Dendritic cell treated with granulocyte-macrophage colony-stimulating factor and Interleukin-4, amounts not matched to agents 40 ng/mL and 50 ng/mL, for 4 days (primary cell): Measurements from ENCODE around the gene RAP1GAP.

Experiments used
- H3K27ac Mint-ChIP-seq: one replicate; pipeline ENCODE4 v1.8.0; 2022; ENCODE audit warnings: mild to moderate bottlenecking, mixed read lengths
- H3K27me3 Mint-ChIP-seq: one replicate; pipeline ENCODE4 v1.8.0; 2022; ENCODE audit warnings: mild to moderate bottlenecking, mixed read lengths
- H3K36me3 Mint-ChIP-seq: one replicate; pipeline ENCODE4 v1.8.0; 2022; ENCODE audit warnings: low read depth, mixed read lengths
- H3K4me1 Mint-ChIP-seq: one replicate; pipeline ENCODE4 v1.8.0; 2022; ENCODE audit warnings: low read depth, mixed read lengths
- H3K4me3 Mint-ChIP-seq: one replicate; pipeline ENCODE4 v1.8.0; 2022; ENCODE audit warnings: mild to moderate bottlenecking, moderate library complexity, mixed read lengths
- H3K9me3 Mint-ChIP-seq: one replicate; pipeline ENCODE4 v1.8.0; 2022; ENCODE audit warnings: mixed read lengths
- intact Hi-C: fragments of 100-400 bp; cut with micrococcal nuclease; formaldehyde crosslinking; loops from one replicate; pipeline ENCODE4 v1.15.0; 2022

The RAP1GAP gene

DNA sequence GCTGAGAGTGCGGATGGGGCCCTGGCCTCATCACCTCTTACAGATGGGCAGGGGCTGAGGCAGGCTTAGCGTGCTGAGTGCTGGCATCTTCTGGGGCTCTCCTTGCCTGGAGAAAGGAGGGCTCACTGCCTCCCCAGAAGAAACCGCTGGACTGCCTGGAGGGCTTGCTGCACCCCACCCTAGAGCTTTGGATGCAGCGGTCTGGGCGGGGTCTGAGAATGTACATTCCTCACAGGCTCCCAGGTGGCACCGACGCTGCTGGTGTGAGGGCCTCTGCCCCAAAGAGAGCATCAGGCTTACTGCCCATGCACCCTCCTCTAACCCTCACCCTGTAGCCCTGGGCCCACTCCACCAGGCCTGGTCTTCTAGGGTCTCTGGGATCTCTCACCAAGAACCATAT is 51.1 kb downstream of the RAP1GAP start:
- no peak overlapping the region for H3K4me3 Mint-ChIP-seq
- peaks cover 10% of the 10 kb centered on the region for H3K36me3 Mint-ChIP-seq
- intact Hi-C loops = no loop called here
- peaks cover 44% of the 10 kb centered on the region for H3K27me3 Mint-ChIP-seq
- H3K27ac Mint-ChIP-seq = no peak overlapping the region
- H3K9me3 Mint-ChIP-seq = no peaks in the 10 kb centered on the region
- peaks cover 10% of the 10 kb centered on the region for H3K4me1 Mint-ChIP-seq

DNA sequence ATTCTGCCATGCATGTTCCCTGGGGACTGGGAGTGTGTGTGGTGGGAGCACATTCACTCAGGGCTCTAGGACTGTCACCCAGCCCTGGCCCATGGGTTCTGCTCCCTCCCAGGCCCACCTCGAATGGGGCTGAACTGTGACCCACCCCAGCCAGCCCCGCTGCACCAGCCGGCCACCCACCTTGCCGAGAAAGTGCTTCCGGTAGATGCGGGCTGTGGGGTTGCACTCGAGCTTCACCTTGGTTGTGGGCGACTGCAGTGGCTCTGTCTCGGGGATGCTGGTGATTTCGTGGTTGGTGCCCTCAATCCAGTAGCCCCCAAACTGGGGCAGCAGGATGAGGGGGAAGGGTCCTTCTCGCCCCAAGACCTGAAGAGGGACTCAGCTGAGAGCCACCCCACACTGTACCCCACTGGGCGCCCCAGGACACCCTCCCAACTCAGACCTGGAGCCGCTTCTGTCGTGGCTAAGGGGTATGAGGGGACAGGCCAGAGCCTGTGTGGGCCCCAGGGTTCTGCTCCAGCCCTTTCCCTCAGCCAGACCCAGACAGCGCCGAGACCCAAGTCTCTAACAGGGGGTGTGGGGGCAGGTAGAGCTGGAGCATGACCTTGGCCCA is 51.9 kb downstream of the RAP1GAP start:
- no peak overlapping the region for H3K27ac Mint-ChIP-seq
- H3K4me3 Mint-ChIP-seq = no peak overlapping the region
- H3K27me3 Mint-ChIP-seq = peaks cover 42% of the 10 kb centered on the region
- peaks cover 10% of the 10 kb centered on the region for H3K4me1 Mint-ChIP-seq
- H3K9me3 Mint-ChIP-seq = no peaks in the 10 kb centered on the region
- H3K36me3 Mint-ChIP-seq = peaks cover 18% of the 10 kb centered on the region
- intact Hi-C loops = no loop called here

DNA sequence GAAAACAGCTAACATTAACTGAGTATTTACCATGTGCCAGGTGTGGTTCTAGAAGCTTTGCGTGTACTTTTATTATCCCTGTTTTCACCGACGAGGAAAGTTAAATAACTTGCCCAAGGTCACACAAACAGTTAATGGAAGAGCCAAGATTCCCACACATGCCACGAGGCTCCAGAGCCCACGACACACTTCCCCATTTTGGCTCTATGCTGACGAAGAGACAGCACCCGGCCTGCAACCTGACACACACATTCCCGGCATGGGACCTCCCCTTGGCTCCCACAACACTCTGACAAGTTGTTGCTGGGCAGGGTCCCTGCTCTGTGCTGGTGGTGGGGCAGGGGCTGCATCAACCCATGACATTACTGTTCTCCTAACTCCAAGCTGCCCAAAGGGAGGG is 52.8 kb downstream of the RAP1GAP start:
- no peak overlapping the region for H3K4me3 Mint-ChIP-seq
- no peaks in the 10 kb centered on the region for H3K9me3 Mint-ChIP-seq

DNA sequence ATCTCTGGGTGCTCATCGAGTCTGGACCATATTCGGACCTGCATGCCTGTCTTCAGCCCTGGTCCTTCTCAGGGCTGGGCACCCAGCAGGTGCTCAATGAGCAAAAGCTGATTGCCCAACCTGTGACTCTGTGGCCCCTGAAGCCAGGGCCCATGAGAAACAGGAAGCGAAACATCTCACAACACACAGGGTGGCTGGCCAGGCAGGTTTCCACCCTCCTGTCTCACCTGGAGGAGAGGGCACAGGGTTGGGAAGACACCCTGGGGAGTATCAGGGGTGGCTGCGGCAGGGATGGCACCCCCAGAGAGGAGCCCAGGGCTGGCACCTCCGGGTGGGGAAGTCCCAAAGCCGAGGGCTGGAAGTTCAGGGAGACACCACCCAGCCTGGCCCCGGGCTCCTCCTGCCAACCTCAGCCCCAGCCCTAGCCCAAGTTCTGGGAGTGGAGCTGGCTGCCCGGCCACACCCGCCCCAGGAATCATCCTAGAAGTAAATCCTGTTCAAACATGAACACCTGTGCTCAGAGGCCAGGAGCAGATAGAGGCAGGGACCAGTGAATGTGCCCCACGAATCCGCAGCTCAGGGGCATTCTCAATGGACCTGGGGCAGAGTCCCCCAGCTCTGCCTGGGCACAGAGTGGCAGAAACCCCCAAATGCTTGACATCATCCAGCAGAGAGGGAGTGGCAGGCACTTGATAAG is 54.6 kb downstream of the RAP1GAP start:
- Mint-ChIP-seq H3K27ac (no peak overlapping the region), H3K27me3 (peaks cover 32% of the 10 kb centered on the region), H3K4me1 (peaks cover 10% of the 10 kb centered on the region), H3K36me3 (peaks cover 35% of the 10 kb centered on the region), H3K4me3 (no peak overlapping the region), H3K9me3 (no peaks in the 10 kb centered on the region)
- intact Hi-C loops = no loop called here

More for the DNA sequence above, 52.8 kb downstream of the RAP1GAP start:
- Mint-ChIP-seq H3K4me1 (peaks cover 10% of the 10 kb centered on the region), H3K27ac (no peak overlapping the region), H3K27me3 (peaks cover 39% of the 10 kb centered on the region), H3K36me3 (peaks cover 27% of the 10 kb centered on the region)
- intact Hi-C loops = no loop called here

DNA sequence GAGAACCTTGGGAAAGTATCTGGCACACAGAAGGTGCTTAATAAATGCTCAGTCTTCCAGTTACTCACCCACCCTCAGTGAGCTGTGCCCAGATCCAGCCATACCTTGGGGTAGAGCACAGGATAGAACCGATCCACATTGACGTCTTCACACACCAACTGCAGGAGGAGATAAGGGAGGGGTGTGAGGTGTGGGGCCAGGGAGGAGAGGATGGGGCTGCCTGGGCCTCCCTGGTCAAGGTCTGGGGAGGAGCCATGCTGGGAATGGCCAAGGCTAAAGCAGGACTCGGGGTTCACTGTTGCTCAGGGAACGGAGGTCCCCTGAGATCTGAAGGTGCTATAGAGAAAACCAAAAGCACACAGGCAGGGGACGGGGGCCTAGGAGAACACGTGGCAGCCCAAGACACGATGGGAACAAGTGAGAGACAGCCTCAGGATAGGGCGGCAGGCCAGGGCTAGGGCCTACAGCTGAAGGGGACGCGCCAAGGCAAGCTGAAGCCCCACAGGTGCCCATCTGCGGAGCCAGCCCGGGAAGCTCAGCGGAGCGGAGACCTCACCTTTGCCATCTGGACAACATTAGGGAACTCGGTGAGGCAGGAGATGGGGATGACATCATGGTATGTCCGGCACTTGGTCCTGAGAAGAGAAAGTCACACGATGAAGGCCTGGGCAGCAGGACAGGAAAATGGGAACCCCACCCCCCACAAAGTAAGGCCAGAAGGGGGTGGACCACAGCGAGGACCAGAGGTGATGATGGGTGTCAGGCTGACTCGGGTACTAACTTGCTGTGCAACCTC is 55.9 kb downstream of the RAP1GAP start:
- peaks cover 31% of the 10 kb centered on the region for H3K27me3 Mint-ChIP-seq
- intact Hi-C loops = no loop called here
- H3K9me3 Mint-ChIP-seq = no peaks in the 10 kb centered on the region
- no peak overlapping the region for H3K27ac Mint-ChIP-seq
- peaks cover 43% of the 10 kb centered on the region for H3K36me3 Mint-ChIP-seq
- H3K4me3 Mint-ChIP-seq = no peak overlapping the region
- peaks cover 10% of the 10 kb centered on the region for H3K4me1 Mint-ChIP-seq

DNA sequence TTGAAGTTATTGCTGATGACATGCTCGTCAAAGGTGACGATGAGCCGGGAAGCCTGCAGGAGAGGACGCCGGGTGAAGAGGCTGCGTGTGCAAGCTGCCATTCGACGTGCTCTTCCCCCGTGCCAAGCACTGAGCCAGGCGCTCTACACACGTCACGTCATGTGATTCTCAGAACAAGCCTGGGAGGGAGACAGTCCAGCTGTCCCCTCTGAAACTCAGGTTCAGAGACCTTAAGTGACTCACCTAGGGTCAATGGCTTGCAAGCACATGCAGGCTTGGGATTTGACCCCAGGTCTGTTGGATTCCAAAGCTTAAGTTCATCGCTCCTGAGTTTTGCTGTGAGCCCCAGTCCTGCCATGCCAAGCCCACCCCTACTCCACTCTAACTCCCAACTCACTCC is 57.1 kb downstream of the RAP1GAP start:
- no peak overlapping the region for H3K27ac Mint-ChIP-seq

DNA sequence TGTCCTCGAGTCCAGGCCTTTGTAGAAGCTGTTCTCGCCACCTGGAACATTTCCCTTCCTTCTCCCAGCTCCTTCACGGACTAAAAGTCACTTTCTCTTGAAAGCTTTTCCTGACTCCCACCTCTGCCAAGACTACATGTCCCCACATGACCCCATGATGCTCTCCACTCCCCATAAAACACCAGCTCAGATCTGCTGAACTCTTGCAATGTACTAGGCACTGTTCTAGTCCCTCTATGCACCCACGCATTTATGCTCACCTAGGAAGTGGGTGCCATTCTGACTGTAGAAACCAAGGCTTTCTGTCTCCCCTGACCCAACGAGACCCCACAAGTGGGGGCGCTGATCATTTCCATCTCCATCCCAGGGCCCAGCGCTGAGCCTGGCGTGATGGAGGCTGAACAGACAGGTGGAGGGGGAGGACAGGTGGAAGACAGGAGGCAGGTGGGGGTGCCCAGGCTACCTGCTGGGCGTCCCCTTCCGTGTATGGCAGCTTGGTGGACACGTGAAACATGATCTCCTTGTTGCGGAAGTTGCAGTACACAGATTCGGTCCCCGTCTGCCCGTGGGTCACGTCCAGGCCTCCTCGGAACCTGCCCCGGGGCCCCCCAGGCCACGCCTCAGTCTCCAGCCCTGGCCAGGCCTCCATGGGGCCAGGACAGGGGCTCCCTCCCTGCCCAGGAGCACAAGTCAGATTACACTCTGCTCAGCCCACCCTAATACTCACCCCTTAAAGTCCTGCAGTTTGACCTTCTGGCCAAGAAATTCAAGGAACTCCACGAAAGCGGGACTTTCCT is 58.0 kb downstream of the RAP1GAP start:
- intact Hi-C loops = no loop called here
- Mint-ChIP-seq H3K4me3 (no peak overlapping the region), H3K27me3 (peaks cover 37% of the 10 kb centered on the region), H3K9me3 (no peaks in the 10 kb centered on the region), H3K27ac (no peak overlapping the region), H3K36me3 (peaks cover 43% of the 10 kb centered on the region), H3K4me1 (peaks cover 12% of the 10 kb centered on the region)

More for the DNA sequence above, 57.1 kb downstream of the RAP1GAP start:
- no peak overlapping the region for H3K4me3 Mint-ChIP-seq
- H3K4me1 Mint-ChIP-seq = peaks cover 20% of the 10 kb centered on the region
- H3K27me3 Mint-ChIP-seq = peaks cover 38% of the 10 kb centered on the region
- peaks cover 43% of the 10 kb centered on the region for H3K36me3 Mint-ChIP-seq
- intact Hi-C loops = no loop called here
- H3K9me3 Mint-ChIP-seq = no peaks in the 10 kb centered on the region

DNA sequence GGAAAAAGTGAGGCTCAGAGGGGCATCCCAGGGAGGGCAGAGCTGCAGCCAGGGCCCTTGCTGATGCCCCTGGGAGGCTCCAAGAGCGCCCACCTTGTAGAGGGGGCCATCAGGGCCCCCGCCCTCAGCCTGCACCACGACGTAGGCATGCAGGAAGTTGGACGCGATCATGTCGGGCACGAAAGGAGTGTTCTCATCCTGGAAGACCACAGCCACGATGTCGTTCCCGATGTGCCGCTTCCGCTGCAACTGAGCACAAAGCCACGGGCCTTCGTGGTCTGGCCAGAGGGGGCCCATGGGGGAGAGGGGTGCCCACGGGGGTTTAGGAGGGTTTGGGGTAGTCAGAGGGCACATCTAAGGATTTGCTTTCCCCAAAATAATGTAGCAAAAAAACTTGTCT is 59.1 kb downstream of the RAP1GAP start:
- intact Hi-C loops = no loop called here

DNA sequence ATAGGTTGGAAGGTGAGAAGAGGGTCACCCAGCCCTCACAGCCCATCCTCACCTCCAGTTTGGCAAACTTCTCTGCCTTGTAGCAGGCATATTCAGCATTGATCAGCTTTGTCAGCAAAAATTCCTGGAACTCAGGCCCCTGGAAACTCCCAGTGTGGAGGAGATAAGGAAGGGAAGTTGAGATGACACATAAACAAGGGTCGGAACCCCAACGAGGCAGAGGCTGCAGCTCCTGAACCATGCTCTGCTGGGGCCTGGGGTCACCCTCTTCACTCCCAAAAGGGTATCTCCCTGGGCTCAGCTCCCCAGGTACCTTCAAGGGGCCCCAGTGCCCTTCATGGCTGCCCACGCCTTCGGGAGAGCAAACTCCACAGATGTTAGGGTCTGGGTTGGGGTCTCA is 60.4 kb downstream of the RAP1GAP start:
- H3K4me1 Mint-ChIP-seq = peaks cover 10% of the 10 kb centered on the region
- H3K27ac Mint-ChIP-seq = no peak overlapping the region
- H3K36me3 Mint-ChIP-seq = peaks cover 49% of the 10 kb centered on the region
- H3K4me3 Mint-ChIP-seq = no peak overlapping the region
- H3K9me3 Mint-ChIP-seq = no peaks in the 10 kb centered on the region
- intact Hi-C loops = no loop called here
- peaks cover 40% of the 10 kb centered on the region for H3K27me3 Mint-ChIP-seq

More for the DNA sequence above, 59.1 kb downstream of the RAP1GAP start:
- Mint-ChIP-seq H3K27me3 (peaks cover 38% of the 10 kb centered on the region), H3K4me3 (no peak overlapping the region), H3K27ac (no peak overlapping the region), H3K4me1 (peaks cover 10% of the 10 kb centered on the region), H3K9me3 (no peaks in the 10 kb centered on the region), H3K36me3 (peaks cover 38% of the 10 kb centered on the region)

DNA sequence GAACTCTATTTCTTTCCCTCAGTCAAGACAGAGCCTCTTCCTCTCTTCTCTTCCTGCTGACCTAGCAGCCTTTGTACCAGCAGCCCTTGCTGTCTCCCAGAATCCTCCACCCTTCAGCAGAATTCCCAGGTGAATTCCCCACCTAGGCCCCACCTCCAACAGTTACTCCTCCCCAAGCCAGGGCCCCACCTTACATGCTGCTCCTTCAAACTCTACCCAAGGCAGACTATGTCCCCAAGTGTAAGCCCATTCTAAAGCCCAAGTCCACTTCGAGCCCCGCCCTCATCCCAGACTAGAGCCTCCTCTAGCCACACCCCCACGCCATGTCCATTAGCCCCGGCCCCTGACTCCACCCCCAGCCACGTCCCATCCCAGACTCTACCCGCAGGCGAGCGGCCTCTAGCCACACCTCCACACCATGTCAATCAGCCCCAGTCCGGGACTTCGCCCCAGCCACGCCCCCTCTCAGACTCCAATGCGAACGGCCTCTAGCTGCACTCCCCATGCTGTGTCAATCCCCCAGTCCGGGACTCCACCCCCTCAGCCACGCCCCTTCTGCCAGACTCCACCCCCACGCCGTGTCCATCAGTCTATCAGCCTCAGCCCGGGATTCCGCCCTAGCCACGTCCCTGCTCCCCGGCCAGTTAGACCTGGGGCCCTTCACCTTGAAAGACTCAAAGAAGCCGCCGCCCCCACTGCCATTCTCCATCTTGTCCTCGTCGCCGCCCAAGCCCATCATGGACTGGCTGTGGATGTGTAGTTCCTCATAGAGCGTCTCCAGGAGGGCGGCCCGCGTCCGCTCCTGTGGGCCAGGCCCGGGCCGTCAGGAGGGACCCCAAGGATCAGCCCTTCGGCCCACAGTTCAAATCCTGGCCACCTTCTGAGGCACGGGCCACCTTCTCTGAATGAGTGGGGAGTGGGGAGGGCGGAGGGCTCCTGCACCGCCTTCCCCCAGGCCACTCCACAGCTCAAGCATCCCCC is 61.3 kb downstream of the RAP1GAP start:
- no peaks in the 10 kb centered on the region for H3K9me3 Mint-ChIP-seq
- H3K27me3 Mint-ChIP-seq = peaks cover 40% of the 10 kb centered on the region
- peak overlapping the region; percentile 31 for H3K27ac Mint-ChIP-seq
- peak overlapping the region; percentile 43 for H3K4me3 Mint-ChIP-seq
- peaks cover 10% of the 10 kb centered on the region for H3K4me1 Mint-ChIP-seq
- intact Hi-C loops = no loop called here
- H3K36me3 Mint-ChIP-seq = peaks cover 44% of the 10 kb centered on the region

DNA sequence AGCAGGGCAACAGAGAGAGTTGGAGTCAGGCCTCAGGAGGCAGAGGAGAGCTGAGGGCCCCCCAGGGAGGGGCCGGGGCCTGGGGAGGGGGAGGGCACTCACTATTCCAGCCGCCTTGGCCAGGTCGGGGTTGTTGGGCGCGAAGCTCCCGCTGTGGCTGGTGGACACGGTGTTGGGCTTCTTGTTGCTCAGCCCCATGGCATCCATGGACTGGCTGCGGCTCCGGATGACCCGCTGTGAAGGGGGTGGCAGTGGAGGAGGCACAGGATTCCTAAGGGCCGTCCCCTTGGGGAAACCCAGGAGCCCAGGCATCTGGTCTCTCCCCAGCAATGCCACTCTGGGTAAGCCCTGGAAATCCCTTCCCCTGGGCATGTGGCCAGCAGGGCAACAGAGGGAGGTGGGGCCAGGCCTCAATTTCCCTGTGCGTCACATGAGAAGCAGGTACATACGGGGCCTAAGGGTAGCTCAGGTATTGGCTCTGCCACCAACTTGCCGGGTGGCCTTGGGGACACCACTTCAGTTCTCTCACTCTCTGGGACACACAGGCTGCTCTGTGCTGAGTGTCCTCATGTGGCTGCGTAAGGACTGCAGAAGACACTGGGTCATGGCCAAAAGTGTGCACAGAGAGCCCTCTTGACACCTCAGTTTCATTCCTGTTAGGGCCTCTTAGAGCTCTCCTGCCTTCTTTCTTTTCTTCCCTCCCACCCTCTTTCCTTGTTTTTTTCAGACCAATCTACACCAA is 63.0 kb downstream of the RAP1GAP start:
- Mint-ChIP-seq H3K27me3 (peaks cover 33% of the 10 kb centered on the region), H3K36me3 (peaks cover 27% of the 10 kb centered on the region), H3K27ac (no peak overlapping the region), H3K4me1 (peaks cover 10% of the 10 kb centered on the region), H3K9me3 (no peaks in the 10 kb centered on the region), H3K4me3 (no peak overlapping the region)
- intact Hi-C loops = no loop called here

DNA sequence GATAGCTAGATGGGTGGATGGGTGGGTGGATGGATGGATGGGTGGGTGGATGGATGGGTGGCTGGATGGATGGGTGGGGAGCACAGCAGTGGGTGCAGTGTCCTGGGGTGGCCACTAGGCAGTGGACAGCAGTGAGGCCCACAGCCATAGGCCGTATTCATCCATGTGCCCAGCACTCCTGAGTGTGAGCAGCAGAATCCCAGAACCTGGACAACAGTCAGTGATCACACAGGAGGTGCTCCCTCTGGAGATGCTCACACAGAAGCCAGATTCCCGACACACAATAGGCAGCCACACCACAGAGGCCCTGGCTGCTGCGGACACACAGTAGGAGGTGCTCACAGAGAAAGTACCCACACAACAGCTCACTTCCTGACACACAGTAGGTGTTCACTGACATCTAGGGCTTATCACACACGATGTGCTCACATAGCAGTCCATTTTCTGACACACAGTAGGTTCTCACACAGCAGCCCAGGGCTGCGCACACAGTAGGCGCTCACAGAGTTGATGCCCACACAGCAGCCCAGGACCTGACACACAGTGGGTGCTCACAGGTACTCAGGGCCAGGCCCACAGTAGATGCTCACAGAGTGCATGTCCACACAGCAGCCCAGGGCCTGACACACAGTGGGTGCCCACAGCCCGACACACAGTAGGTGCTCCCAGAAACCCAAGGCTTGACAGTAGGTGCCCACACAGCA is 64.0 kb downstream of the RAP1GAP start:
- H3K4me1 Mint-ChIP-seq = peaks cover 10% of the 10 kb centered on the region
- H3K36me3 Mint-ChIP-seq = peaks cover 21% of the 10 kb centered on the region
- H3K9me3 Mint-ChIP-seq = no peaks in the 10 kb centered on the region
- peaks cover 30% of the 10 kb centered on the region for H3K27me3 Mint-ChIP-seq
- no peak overlapping the region for H3K4me3 Mint-ChIP-seq
- H3K27ac Mint-ChIP-seq = no peak overlapping the region
- intact Hi-C loops = no loop called here
